ENCODE measurements around the gene ZFYVE9.

DNA sequence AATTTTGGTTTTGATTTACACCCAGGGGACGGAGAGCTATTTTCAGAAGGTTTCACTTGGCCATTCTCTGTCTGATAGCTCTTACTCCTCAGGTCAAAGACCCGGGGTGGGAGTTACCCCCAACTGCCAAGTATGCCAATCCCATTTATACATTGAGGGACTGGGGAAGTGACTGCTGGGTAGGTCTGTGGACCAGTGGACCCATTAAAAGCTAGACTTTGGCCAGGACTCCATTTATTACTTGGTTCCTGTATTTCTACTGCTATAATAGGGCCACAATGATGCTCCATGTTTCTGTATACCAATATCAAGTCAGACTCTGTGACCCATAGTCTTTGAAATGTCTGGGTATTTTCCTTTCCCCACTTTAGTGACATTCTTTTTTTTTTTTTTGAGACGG lies 14.6 kb downstream of the ZFYVE9 start:
- TF ChIP-seq, protein P1, sequence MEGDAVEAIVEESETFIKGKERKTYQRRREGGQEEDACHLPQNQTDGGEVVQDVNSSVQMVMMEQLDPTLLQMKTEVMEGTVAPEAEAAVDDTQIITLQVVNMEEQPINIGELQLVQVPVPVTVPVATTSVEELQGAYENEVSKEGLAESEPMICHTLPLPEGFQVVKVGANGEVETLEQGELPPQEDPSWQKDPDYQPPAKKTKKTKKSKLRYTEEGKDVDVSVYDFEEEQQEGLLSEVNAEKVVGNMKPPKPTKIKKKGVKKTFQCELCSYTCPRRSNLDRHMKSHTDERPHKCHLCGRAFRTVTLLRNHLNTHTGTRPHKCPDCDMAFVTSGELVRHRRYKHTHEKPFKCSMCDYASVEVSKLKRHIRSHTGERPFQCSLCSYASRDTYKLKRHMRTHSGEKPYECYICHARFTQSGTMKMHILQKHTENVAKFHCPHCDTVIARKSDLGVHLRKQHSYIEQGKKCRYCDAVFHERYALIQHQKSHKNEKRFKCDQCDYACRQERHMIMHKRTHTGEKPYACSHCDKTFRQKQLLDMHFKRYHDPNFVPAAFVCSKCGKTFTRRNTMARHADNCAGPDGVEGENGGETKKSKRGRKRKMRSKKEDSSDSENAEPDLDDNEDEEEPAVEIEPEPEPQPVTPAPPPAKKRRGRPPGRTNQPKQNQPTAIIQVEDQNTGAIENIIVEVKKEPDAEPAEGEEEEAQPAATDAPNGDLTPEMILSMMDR (conservative IDR thresholded peaks at IDR 0.05; ENCODE audit: low read depth in 2 of 2), result no peak
- TF ChIP-seq EZH2 (IDR thresholded peaks at IDR 0.05; ENCODE audit: low read depth, unreplicated experiment), result no peak
- TF ChIP-seq POLR2AphosphoS5 (IDR thresholded peaks at IDR 0.05; ENCODE audit: low read depth), result no peak
- no peak for TF ChIP-seq EZH2phosphoT487 (IDR thresholded peaks at IDR 0.05; ENCODE audit: unreplicated experiment)
- TF ChIP-seq, protein P2, sequence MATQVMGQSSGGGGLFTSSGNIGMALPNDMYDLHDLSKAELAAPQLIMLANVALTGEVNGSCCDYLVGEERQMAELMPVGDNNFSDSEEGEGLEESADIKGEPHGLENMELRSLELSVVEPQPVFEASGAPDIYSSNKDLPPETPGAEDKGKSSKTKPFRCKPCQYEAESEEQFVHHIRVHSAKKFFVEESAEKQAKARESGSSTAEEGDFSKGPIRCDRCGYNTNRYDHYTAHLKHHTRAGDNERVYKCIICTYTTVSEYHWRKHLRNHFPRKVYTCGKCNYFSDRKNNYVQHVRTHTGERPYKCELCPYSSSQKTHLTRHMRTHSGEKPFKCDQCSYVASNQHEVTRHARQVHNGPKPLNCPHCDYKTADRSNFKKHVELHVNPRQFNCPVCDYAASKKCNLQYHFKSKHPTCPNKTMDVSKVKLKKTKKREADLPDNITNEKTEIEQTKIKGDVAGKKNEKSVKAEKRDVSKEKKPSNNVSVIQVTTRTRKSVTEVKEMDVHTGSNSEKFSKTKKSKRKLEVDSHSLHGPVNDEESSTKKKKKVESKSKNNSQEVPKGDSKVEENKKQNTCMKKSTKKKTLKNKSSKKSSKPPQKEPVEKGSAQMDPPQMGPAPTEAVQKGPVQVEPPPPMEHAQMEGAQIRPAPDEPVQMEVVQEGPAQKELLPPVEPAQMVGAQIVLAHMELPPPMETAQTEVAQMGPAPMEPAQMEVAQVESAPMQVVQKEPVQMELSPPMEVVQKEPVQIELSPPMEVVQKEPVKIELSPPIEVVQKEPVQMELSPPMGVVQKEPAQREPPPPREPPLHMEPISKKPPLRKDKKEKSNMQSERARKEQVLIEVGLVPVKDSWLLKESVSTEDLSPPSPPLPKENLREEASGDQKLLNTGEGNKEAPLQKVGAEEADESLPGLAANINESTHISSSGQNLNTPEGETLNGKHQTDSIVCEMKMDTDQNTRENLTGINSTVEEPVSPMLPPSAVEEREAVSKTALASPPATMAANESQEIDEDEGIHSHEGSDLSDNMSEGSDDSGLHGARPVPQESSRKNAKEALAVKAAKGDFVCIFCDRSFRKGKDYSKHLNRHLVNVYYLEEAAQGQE (IDR thresholded peaks at IDR 0.05; ENCODE audit: unreplicated experiment), result no peak
- no peak for TF ChIP-seq NANOG (IDR thresholded peaks at IDR 0.05; ENCODE audit: borderline replicate concordance)
- no peak for TF ChIP-seq CREB1 (CRISPR knock-in tag; IDR thresholded peaks at IDR 0.05; ENCODE audit: low read depth)
- TF ChIP-seq, protein P3, sequence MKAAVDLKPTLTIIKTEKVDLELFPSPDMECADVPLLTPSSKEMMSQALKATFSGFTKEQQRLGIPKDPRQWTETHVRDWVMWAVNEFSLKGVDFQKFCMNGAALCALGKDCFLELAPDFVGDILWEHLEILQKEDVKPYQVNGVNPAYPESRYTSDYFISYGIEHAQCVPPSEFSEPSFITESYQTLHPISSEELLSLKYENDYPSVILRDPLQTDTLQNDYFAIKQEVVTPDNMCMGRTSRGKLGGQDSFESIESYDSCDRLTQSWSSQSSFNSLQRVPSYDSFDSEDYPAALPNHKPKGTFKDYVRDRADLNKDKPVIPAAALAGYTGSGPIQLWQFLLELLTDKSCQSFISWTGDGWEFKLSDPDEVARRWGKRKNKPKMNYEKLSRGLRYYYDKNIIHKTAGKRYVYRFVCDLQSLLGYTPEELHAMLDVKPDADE (IDR thresholded peaks at IDR 0.05), result no peak
- no peak for TF ChIP-seq ZNF331 (CRISPR knock-in tag; IDR thresholded peaks at IDR 0.05; ENCODE audit: low read depth)
- no peak for TF ChIP-seq ZNF114 (CRISPR knock-in tag; IDR thresholded peaks at IDR 0.05)

Measured in GM23338 (cell line).